Ishikawa (cell line): ENCODE measurements around the gene LMTK2.

Experiments
- CEBPB ChIP-seq: IDR thresholded peaks from 2 replicates; pipeline ENCODE4 v1.6.1; 2012
- CREB1 ChIP-seq: IDR thresholded peaks from 2 replicates; pipeline ENCODE4 v1.6.1; 2012; ENCODE audit warnings: low read depth
- EGR1 ChIP-seq: IDR thresholded peaks from 2 replicates; pipeline ENCODE4 v1.6.1; 2012
- EP300 ChIP-seq: IDR thresholded peaks from 2 replicates; pipeline ENCODE4 v1.6.1; 2012; ENCODE audit warnings: borderline replicate concordance
- FOXM1 ChIP-seq: IDR thresholded peaks from 2 replicates; pipeline ENCODE4 v1.6.1; 2012; ENCODE audit warnings: low read depth, borderline replicate concordance
- MAX ChIP-seq: IDR thresholded peaks from 2 replicates; pipeline ENCODE4 v1.6.1; 2012
- NFIC ChIP-seq: IDR thresholded peaks from 2 replicates; pipeline ENCODE4 v1.6.1; 2012
- RAD21 ChIP-seq: IDR thresholded peaks from 2 replicates; pipeline ENCODE4 v1.6.1; 2012; ENCODE audit warnings: low read depth
- REST ChIP-seq: IDR thresholded peaks from 2 replicates; pipeline ENCODE4 v1.6.1; 2012; ENCODE audit warnings: low read depth, mild to moderate bottlenecking
- TAF1 ChIP-seq: IDR thresholded peaks from 2 replicates; pipeline ENCODE4 v1.6.1; 2012; ENCODE audit warnings: low read depth, mild to moderate bottlenecking
- TCF12 ChIP-seq: IDR thresholded peaks from 2 replicates; pipeline ENCODE4 v1.6.1; 2012; ENCODE audit warnings: low read depth
- TEAD4 ChIP-seq: IDR thresholded peaks from 2 replicates; pipeline ENCODE4 v1.6.1; 2012
- USF1 ChIP-seq: IDR thresholded peaks from 2 replicates; pipeline ENCODE4 v1.6.1; 2012
- YY1 ChIP-seq: IDR thresholded peaks from 2 replicates; pipeline ENCODE4 v1.6.1; 2012; ENCODE audit warnings: low read depth
- ZBTB7A ChIP-seq: IDR thresholded peaks from 2 replicates; pipeline ENCODE4 v1.6.1; 2012; ENCODE audit warnings: low read depth

Gene LMTK2

GRCh38 chr7:98217623-98218582 is 111.2 kb downstream of the LMTK2 start:
- TF ChIP-seq EGR1 (no peak), CREB1 (no peak), TEAD4 (no peak), USF1 (0 out of 2 replicates have a peak, but pooled peaks have one; percentile 11), MAX (0 out of 2 replicates have a peak, but pooled peaks have one; percentile 43), EP300 (no peak), ZBTB7A (peak; percentile 71; the same call in 1 of the 2 replicates), YY1 (no peak), TCF12 (no peak), NFIC (0 out of 2 replicates have a peak, but pooled peaks have one; percentile 6)

GRCh38 chr7:98221611-98222532 is 115.2 kb downstream of the LMTK2 start:
- TF ChIP-seq NFIC (no peak), CEBPB (no peak), MAX (no peak), TCF12 (no peak), FOXM1 (no peak), USF1 (no peak)

GRCh38 chr7:98222533-98223195 is 116.0 kb downstream of the LMTK2 start:
- TF ChIP-seq YY1 (no peak), FOXM1 (no peak), NFIC (no peak), TCF12 (no peak), EGR1 (no peak)

- TF ChIP-seq RAD21: no peak
- TF ChIP-seq CEBPB: no peak
- TF ChIP-seq TAF1: no peak
- no peak for TF ChIP-seq ZBTB7A
- no peak for TF ChIP-seq USF1
- no peak for TF ChIP-seq YY1
- no peak for TF ChIP-seq TCF12
- TF ChIP-seq NFIC: no peak
- no peak for TF ChIP-seq MAX
- TF ChIP-seq TEAD4: no peak
- no peak for TF ChIP-seq EP300
- no peak for TF ChIP-seq EGR1
- no peak for TF ChIP-seq FOXM1
- no peak for TF ChIP-seq CREB1
- TF ChIP-seq REST: no peak
These were observed 116.8 kb downstream of the LMTK2 start for GRCh38 chr7:98223351-98223897.

GRCh38 chr7:98223898-98224700 is 117.4 kb downstream of the LMTK2 start:
- no peak for TF ChIP-seq USF1
- TF ChIP-seq TCF12: no peak
- TF ChIP-seq TEAD4: no peak
- no peak for TF ChIP-seq TAF1
- no peak for TF ChIP-seq REST
- no peak for TF ChIP-seq MAX
- TF ChIP-seq EGR1: no peak
- TF ChIP-seq NFIC: no peak
- no peak for TF ChIP-seq CEBPB
- TF ChIP-seq YY1: no peak
- TF ChIP-seq ZBTB7A: no peak
- TF ChIP-seq EP300: no peak
